H9 (cell line): ENCODE measurements around the gene PARVB. TPM values are rescaled to one million over a fixed set of nuclear protein-coding genes. Genes with fewer than 3 reads are reported as not detected.

Source experiments
- DNase-seq: peaks from one replicate; pipeline ENCODE4 v3.0.0-alpha.2; 2017
- H2AFZ ChIP-seq: one replicate; pipeline ENCODE4 v1.6.1; 2013; ENCODE audit warnings: mild to moderate bottlenecking, low read length, control low read depth, moderate library complexity
- H2AK5ac ChIP-seq: 2 replicates; pipeline ENCODE4 v1.6.1; 2013; ENCODE audit warnings: low read length, control low read depth, mixed read lengths; ENCODE audit not compliant: insufficient read length
- H2BK120ac ChIP-seq: one replicate; pipeline ENCODE4 v1.6.1; 2013; ENCODE audit warnings: low read depth, mild to moderate bottlenecking, low read length, control low read depth, inconsistent platforms; ENCODE audit not compliant: poor library complexity, severe bottlenecking
- H2BK12ac ChIP-seq: 2 replicates; pipeline ENCODE4 v1.6.1; 2013; ENCODE audit warnings: low read length, control low read depth, mixed read lengths, low read depth; ENCODE audit not compliant: insufficient read length
- H2BK15ac ChIP-seq: 2 replicates; pipeline ENCODE4 v1.6.1; 2013; ENCODE audit warnings: low read depth, low read length, control low read depth
- H2BK20ac ChIP-seq: one replicate; pipeline ENCODE4 v1.6.1; 2013; ENCODE audit warnings: low read depth, mild to moderate bottlenecking, low read length, control low read depth, inconsistent platforms; ENCODE audit not compliant: poor library complexity, severe bottlenecking
- H2BK5ac ChIP-seq: 2 replicates; pipeline ENCODE4 v1.6.1; 2013; ENCODE audit warnings: low read length, control low read depth, mixed read lengths; ENCODE audit not compliant: insufficient read length
- H3K14ac ChIP-seq: 2 replicates; pipeline ENCODE4 v1.6.1; 2013; ENCODE audit warnings: low read length, control low read depth; ENCODE audit not compliant: insufficient read depth
- H3K18ac ChIP-seq: 2 replicates; pipeline ENCODE4 v1.6.1; 2013; ENCODE audit warnings: low read depth, mild to moderate bottlenecking, mixed read lengths, low read length, control low read depth; ENCODE audit not compliant: insufficient read length
- H3K23ac ChIP-seq: 2 replicates; pipeline ENCODE4 v1.6.1; 2013; ENCODE audit warnings: low read length, control low read depth, mixed read lengths, low read depth; ENCODE audit not compliant: insufficient read length
- H3K23me2 ChIP-seq: 2 replicates; pipeline ENCODE4 v1.6.1; 2013; ENCODE audit warnings: low read depth, mild to moderate bottlenecking, mixed read lengths, low read length, control low read depth; ENCODE audit not compliant: insufficient read length, poor library complexity, severe bottlenecking
- H3K27ac ChIP-seq: 2 replicates; pipeline ENCODE4 v1.5.1; 2013; ENCODE audit warnings: low read length, control low read depth, mixed read lengths, low read depth; ENCODE audit not compliant: insufficient read length
- H3K27me3 ChIP-seq: 2 replicates; pipeline ENCODE4 v1.6.1; 2013; ENCODE audit warnings: low read length, control low read depth, inconsistent platforms; ENCODE audit not compliant: insufficient read depth
- H3K4ac ChIP-seq: 2 replicates; pipeline ENCODE4 v1.6.1; 2013; ENCODE audit warnings: low read depth, mild to moderate bottlenecking, control low read depth, inconsistent platforms, low read length, moderate library complexity
- H3K4me1 ChIP-seq: 2 replicates; pipeline ENCODE4 v1.6.1; 2013; ENCODE audit warnings: low read length, control low read depth, inconsistent platforms; ENCODE audit not compliant: insufficient read depth
- H3K4me2 ChIP-seq: 2 replicates; pipeline ENCODE4 v1.6.1; 2013; ENCODE audit warnings: low read length, control low read depth, mixed read lengths; ENCODE audit not compliant: insufficient read length, insufficient read depth
- H3K56ac ChIP-seq: 2 replicates; pipeline ENCODE4 v1.6.1; 2013; ENCODE audit warnings: low read depth, mild to moderate bottlenecking, mixed read lengths, low read length, control low read depth; ENCODE audit not compliant: insufficient read length
- H3K79me1 ChIP-seq: 2 replicates; pipeline ENCODE4 v1.6.1; 2013; ENCODE audit warnings: low read depth, mild to moderate bottlenecking, moderate library complexity, low read length, control low read depth, inconsistent platforms; ENCODE audit not compliant: insufficient read depth, poor library complexity, severe bottlenecking
- H3K79me2 ChIP-seq: 2 replicates; pipeline ENCODE4 v1.6.1; 2013; ENCODE audit warnings: low read length, control low read depth, inconsistent platforms; ENCODE audit not compliant: insufficient read depth
- H3K9ac ChIP-seq: 2 replicates; pipeline ENCODE4 v1.6.1; 2013; ENCODE audit warnings: low read length, control low read depth, mixed read lengths; ENCODE audit not compliant: insufficient read length; ENCODE audit errors: extremely low read depth
- H3K9me3 ChIP-seq: one replicate; pipeline ENCODE4 v1.6.1; 2013; ENCODE audit warnings: low read depth, low read length, inconsistent platforms; ENCODE audit not compliant: control insufficient read depth
- H3T11ph ChIP-seq: one replicate; pipeline ENCODE4 v1.6.1; 2013; ENCODE audit warnings: mild to moderate bottlenecking, low read length, control low read depth, inconsistent platforms
- H4K20me1 ChIP-seq: one replicate; pipeline ENCODE4 v1.6.1; 2013; ENCODE audit not compliant: control insufficient read depth, insufficient read length, insufficient read depth
- H4K5ac ChIP-seq: 2 replicates; pipeline ENCODE4 v1.6.1; 2013; ENCODE audit warnings: low read depth, mild to moderate bottlenecking, mixed read lengths, low read length, control low read depth; ENCODE audit not compliant: insufficient read length
- H4K8ac ChIP-seq: replicated peaks from 2 replicates; pipeline ENCODE4 v1.6.1; 2013; ENCODE audit warnings: low read length, control low read depth, mixed read lengths, low read depth; ENCODE audit not compliant: insufficient read length
- H4K91ac ChIP-seq: 2 replicates; pipeline ENCODE4 v1.6.1; 2013; ENCODE audit warnings: low read depth, mild to moderate bottlenecking, moderate library complexity, mixed read lengths, low read length, control low read depth; ENCODE audit not compliant: insufficient read length
- H3K27ac Mint-ChIP-seq, 3 experiments: 2 replicates in 2 of 3; 3 replicates in 1 of 3; pipeline ENCODE4 v1.8.0; 2020 to 2021; ENCODE audit warnings: mixed read lengths in 3 of 3, mild to moderate bottlenecking in 1 of 3, moderate library complexity in 1 of 3
- H3K27me3 Mint-ChIP-seq: 2 replicates; pipeline ENCODE4 v1.8.0; 2021; ENCODE audit warnings: low read depth, mild to moderate bottlenecking, moderate library complexity, mixed read lengths
- H3K36me3 Mint-ChIP-seq, 3 experiments: 2 replicates in 2 of 3; 3 replicates in 1 of 3; pipeline ENCODE4 v1.8.0; 2020 to 2021; ENCODE audit warnings: low read depth in 3 of 3, mixed read lengths in 3 of 3; ENCODE audit not compliant: insufficient read depth in 1 of 3
- H3K4me1 Mint-ChIP-seq, 2 experiments: 2 replicates each; pipeline ENCODE4 v1.8.0; 2020; ENCODE audit warnings: mixed read lengths in 2 of 2
- H3K4me3 Mint-ChIP-seq, 2 experiments: 2 replicates in 1 of 2; 3 replicates in 1 of 2; pipeline ENCODE4 v1.8.0; 2020 to 2021; ENCODE audit warnings: mild to moderate bottlenecking in 2 of 2, mixed read lengths in 2 of 2, moderate library complexity in 1 of 2
- H3K9me3 Mint-ChIP-seq, 2 experiments: 2 replicates in 1 of 2; 3 replicates in 1 of 2; pipeline ENCODE4 v1.8.0; 2020; ENCODE audit warnings: mild to moderate bottlenecking in 2 of 2, mixed read lengths in 2 of 2, moderate library complexity in 1 of 2
- CTCF ChIP-seq: fragments of 200-600 bp; sonication (generic); conservative IDR thresholded peaks from 3 replicates; pipeline ENCODE4 v1.8.0; 2021; ENCODE audit warnings: antibody characterized with exemption, mild to moderate bottlenecking
- WGBS: extraction: QIAGEN DNeasy Blood & Tissue Kit; methylation state at CpG from one replicate; pipeline ENCODE4 v1.1.7; 2013; ENCODE audit warnings: missing lambda C conversion rate, low lambda C conversion rate, mixed read lengths; ENCODE audit not compliant: insufficient read length; ENCODE audit errors: extremely low coverage; 5-methylcytosine and 5-hydroxymethylcytosine counted together
- total RNA-seq: library from RNA; stranded (reverse); gene quantifications from 2 replicates; pipeline ENCODE4 v1.2.1, GENCODE V29; 2021

Gene PARVB
- total RNA-seq, 1 experiment from 2014 or later, result 15.6 TPM

GRCh38 chr22:44099696-44100095 lies 75.6 kb downstream of the PARVB start:
- no peak for TF ChIP-seq CTCF
- H2BK15ac ChIP-seq, result no peak overlapping the region; the same call in 1 of the 2 replicates
- no peak overlapping the region for H2BK120ac ChIP-seq
- no peak overlapping the region for H4K5ac ChIP-seq
- H2BK20ac ChIP-seq, result no peak overlapping the region
- WGBS, result no CpG with 5 or more reads among the region's 13 CpGs
- H3K4ac ChIP-seq, result no peak overlapping the region
- no peak overlapping the region for H3K27ac ChIP-seq
- no peaks in the 10 kb centered on the region for H3K23me2 ChIP-seq
- H3K79me2 ChIP-seq, result no peaks in the 10 kb centered on the region
- H3K4me3 Mint-ChIP-seq, result no peak overlapping the region
- no peaks in the 10 kb centered on the region for H3K4me1 ChIP-seq
- H3K36me3 Mint-ChIP-seq, result peaks cover 7 to 27% (median 9%) of the 10 kb centered on the region in 3 experiments
- H3K27me3 Mint-ChIP-seq, result no peaks in the 10 kb centered on the region
- no peak overlapping the region for H3K9ac ChIP-seq
- no peaks in the 10 kb centered on the region for H3K79me1 ChIP-seq
- H3K18ac ChIP-seq, result no peak overlapping the region
- H2BK12ac ChIP-seq, result no peak overlapping the region
- no peak overlapping the region for H3K14ac ChIP-seq
- no peaks in the 10 kb centered on the region for H3K27me3 ChIP-seq
- H3K27ac Mint-ChIP-seq, result peak overlapping the region in 1 of 3 experiments; percentile 23; a peak in 1 of 7 replicates
- no peak overlapping the region for H2AFZ ChIP-seq
- no peak overlapping the region for H4K91ac ChIP-seq
- no peak overlapping the region for H3K56ac ChIP-seq
- H3T11ph ChIP-seq, result no peak overlapping the region
- H3K23ac ChIP-seq, result no peak overlapping the region
- peaks cover 10% of the 10 kb centered on the region in 2 experiments for H3K4me1 Mint-ChIP-seq
- peaks cover 5 to 10% of the 10 kb centered on the region in 2 experiments; a peak in 4 of 5 replicates for H3K9me3 Mint-ChIP-seq
- no peak overlapping the region for H3K4me2 ChIP-seq
- no peaks in the 10 kb centered on the region for H4K20me1 ChIP-seq
- H2AK5ac ChIP-seq, result no peak overlapping the region
- DNase-seq, result no peak
- H2BK5ac ChIP-seq, result no peak overlapping the region
- H4K8ac ChIP-seq, result no peak overlapping the region
- H3K9me3 ChIP-seq, result no peaks in the 10 kb centered on the region
